Measurements from ENCODE around the gene OR52E4. TPM values are rescaled to one million over a fixed set of nuclear protein-coding genes. Genes with fewer than 3 reads are reported as not detected.

The OR52E4 gene
- polyA plus RNA-seq, 1 donor from 2014 or later, result not detected

GRCh38 chr11:5899534-5899933 is 19.1 kb downstream of the OR52E4 start:
- Mint-ChIP-seq H3K27me3 (no peaks in the 10 kb centered on the region), H3K9me3 (peaks cover 0 to 2% (median 0%) of the 10 kb centered on the region in 3 donors), H3K36me3 (no peaks in the 10 kb centered on the region), H3K27ac (no peak overlapping the region), H3K4me1 (no peaks in the 10 kb centered on the region), H3K4me3 (no peak overlapping the region)

GRCh38 chr11:5910540-5910939 is 30.1 kb downstream of the OR52E4 start:
- H3K27ac Mint-ChIP-seq, result no peak overlapping the region

GRCh38 chr11:5922749-5923426 is 42.5 kb downstream of the OR52E4 start:
- Mint-ChIP-seq H3K27ac (no peak overlapping the region), H3K36me3 (no peaks in the 10 kb centered on the region), H3K27me3 (no peaks in the 10 kb centered on the region), H3K4me3 (no peak overlapping the region), H3K4me1 (no peaks in the 10 kb centered on the region), H3K9me3 (peaks cover 0 to 12% (median 7%) of the 10 kb centered on the region in 3 donors)

More at GRCh38 chr11:5910540-5910939, 30.1 kb downstream of the OR52E4 start:
- H3K4me1 Mint-ChIP-seq, result peaks cover 0 to 2% (median 0%) of the 10 kb centered on the region in 3 donors
- no peaks in the 10 kb centered on the region for H3K36me3 Mint-ChIP-seq
- H3K9me3 Mint-ChIP-seq, result peaks cover 0 to 2% (median 1%) of the 10 kb centered on the region in 3 donors
- H3K27me3 Mint-ChIP-seq, result peaks cover 4% of the 10 kb centered on the region
- no peak overlapping the region for H3K4me3 Mint-ChIP-seq

GRCh38 chr11:5923427-5923776 is 43.0 kb downstream of the OR52E4 start:
- H3K27ac Mint-ChIP-seq, result no peak overlapping the region
- no peaks in the 10 kb centered on the region for H3K27me3 Mint-ChIP-seq
- no peak overlapping the region for H3K4me3 Mint-ChIP-seq
- no peaks in the 10 kb centered on the region for H3K36me3 Mint-ChIP-seq
- H3K9me3 Mint-ChIP-seq, result peaks cover 1 to 12% (median 11%) of the 10 kb centered on the region in 3 donors
- H3K4me1 Mint-ChIP-seq, result no peaks in the 10 kb centered on the region

- no peaks in the 10 kb centered on the region for H3K27me3 Mint-ChIP-seq
- no peak overlapping the region for H3K27ac Mint-ChIP-seq
- H3K4me3 Mint-ChIP-seq, result no peak overlapping the region
- no peaks in the 10 kb centered on the region for H3K4me1 Mint-ChIP-seq
- no peaks in the 10 kb centered on the region for H3K36me3 Mint-ChIP-seq
- peaks cover 2 to 12% (median 11%) of the 10 kb centered on the region in 3 donors for H3K9me3 Mint-ChIP-seq
These were observed 43.4 kb downstream of the OR52E4 start for GRCh38 chr11:5923794-5924193.

- H3K27me3 Mint-ChIP-seq, result peaks cover 2% of the 10 kb centered on the region
- H3K4me1 Mint-ChIP-seq, result no peaks in the 10 kb centered on the region
- H3K36me3 Mint-ChIP-seq, result no peaks in the 10 kb centered on the region
- peak overlapping the region in 1 of 3 donors; percentile 1 for H3K27ac Mint-ChIP-seq
- peaks cover 2 to 14% (median 12%) of the 10 kb centered on the region in 3 donors for H3K9me3 Mint-ChIP-seq
- no peak overlapping the region for H3K4me3 Mint-ChIP-seq
These were observed 47.8 kb downstream of the OR52E4 start for GRCh38 chr11:5928271-5928670.

- peaks cover 2% of the 10 kb centered on the region for H3K27me3 Mint-ChIP-seq
- H3K36me3 Mint-ChIP-seq, result no peaks in the 10 kb centered on the region
- H3K4me3 Mint-ChIP-seq, result no peak overlapping the region
- H3K4me1 Mint-ChIP-seq, result no peaks in the 10 kb centered on the region
- H3K27ac Mint-ChIP-seq, result no peak overlapping the region
- peaks cover 2 to 14% (median 9%) of the 10 kb centered on the region in 3 donors for H3K9me3 Mint-ChIP-seq
These were observed 48.4 kb downstream of the OR52E4 start for GRCh38 chr11:5928811-5929210.

GRCh38 chr11:5929571-5930368 is 49.3 kb downstream of the OR52E4 start:
- no peaks in the 10 kb centered on the region for H3K36me3 Mint-ChIP-seq
- H3K4me3 Mint-ChIP-seq, result no peak overlapping the region
- peaks cover 2% of the 10 kb centered on the region for H3K27me3 Mint-ChIP-seq
- peaks cover 2 to 14% (median 5%) of the 10 kb centered on the region in 3 donors for H3K9me3 Mint-ChIP-seq
- H3K27ac Mint-ChIP-seq, result no peak overlapping the region
- H3K4me1 Mint-ChIP-seq, result no peaks in the 10 kb centered on the region

- H3K4me1 Mint-ChIP-seq, result no peaks in the 10 kb centered on the region
- peaks cover 2% of the 10 kb centered on the region for H3K27me3 Mint-ChIP-seq
- H3K27ac Mint-ChIP-seq, result no peak overlapping the region
- peaks cover 0 to 11% (median 3%) of the 10 kb centered on the region in 3 donors for H3K9me3 Mint-ChIP-seq
- H3K36me3 Mint-ChIP-seq, result no peaks in the 10 kb centered on the region
- H3K4me3 Mint-ChIP-seq, result no peak overlapping the region
These were observed 50.2 kb downstream of the OR52E4 start for GRCh38 chr11:5930614-5931013.

- H3K4me1 Mint-ChIP-seq, result no peaks in the 10 kb centered on the region
- no peak overlapping the region for H3K4me3 Mint-ChIP-seq
- H3K27me3 Mint-ChIP-seq, result peaks cover 2% of the 10 kb centered on the region
- peaks cover 0 to 11% (median 3%) of the 10 kb centered on the region in 3 donors for H3K9me3 Mint-ChIP-seq
- H3K36me3 Mint-ChIP-seq, result no peaks in the 10 kb centered on the region
- peak overlapping the region in 1 of 3 donors; percentile 35 for H3K27ac Mint-ChIP-seq
These were observed 50.6 kb downstream of the OR52E4 start for GRCh38 chr11:5931061-5931460.

- H3K36me3 Mint-ChIP-seq, result no peaks in the 10 kb centered on the region
- H3K9me3 Mint-ChIP-seq, result peaks cover 0 to 18% (median 3%) of the 10 kb centered on the region in 3 donors
- peak overlapping the region in 1 of 4 donors; percentile 58 for H3K4me3 Mint-ChIP-seq
- H3K27ac Mint-ChIP-seq, result no peak overlapping the region
- H3K4me1 Mint-ChIP-seq, result no peaks in the 10 kb centered on the region
- peaks cover 2% of the 10 kb centered on the region for H3K27me3 Mint-ChIP-seq
These were observed 52.2 kb downstream of the OR52E4 start for GRCh38 chr11:5932671-5933070.

GRCh38 chr11:5933116-5933515 is 52.7 kb downstream of the OR52E4 start:
- H3K36me3 Mint-ChIP-seq, result no peaks in the 10 kb centered on the region
- H3K27me3 Mint-ChIP-seq, result peaks cover 2% of the 10 kb centered on the region
- H3K4me3 Mint-ChIP-seq, result no peak overlapping the region
- H3K27ac Mint-ChIP-seq, result no peak overlapping the region
- no peaks in the 10 kb centered on the region for H3K4me1 Mint-ChIP-seq
- H3K9me3 Mint-ChIP-seq, result peaks cover 0 to 17% (median 5%) of the 10 kb centered on the region in 3 donors

Other genes with a start within 250 kb of the OR52E4 start
- 4.5 TPM for gene TRIM5, start 195.6 kb upstream of the OR52E4 start, polyA plus RNA-seq
- gene TRIM22, start 190.8 kb upstream of the OR52E4 start, polyA plus RNA-seq, result 210 TPM
- not detected for gene OR56B1, start 144.2 kb upstream of the OR52E4 start, polyA plus RNA-seq
- 0.75 TPM for gene OR52N4, start 126.4 kb upstream of the OR52E4 start, polyA plus RNA-seq
- gene OR52N5, start 97.3 kb upstream of the OR52E4 start, polyA plus RNA-seq, result not detected
- not detected for gene OR52N1, start 89.4 kb upstream of the OR52E4 start, polyA plus RNA-seq
- not detected for gene OR52N2, start 71.7 kb upstream of the OR52E4 start, polyA plus RNA-seq
- not detected for gene OR52E6, start 38.7 kb upstream of the OR52E4 start, polyA plus RNA-seq
- gene OR52E8, start 22.9 kb upstream of the OR52E4 start, polyA plus RNA-seq, result not detected
- not detected for gene OR52E5, start 12.6 kb downstream of the OR52E4 start, polyA plus RNA-seq
- gene OR56A3, start 61.6 kb downstream of the OR52E4 start, polyA plus RNA-seq, result not detected
- not detected for gene OR56A5, start 87.9 kb downstream of the OR52E4 start, polyA plus RNA-seq
- not detected for gene OR52L1, start 106.4 kb downstream of the OR52E4 start, polyA plus RNA-seq
- gene OR56A4, start 126.3 kb downstream of the OR52E4 start, polyA plus RNA-seq, result not detected
- not detected for gene OR56A1, start 150.1 kb downstream of the OR52E4 start, polyA plus RNA-seq
- not detected for gene OR56B4, start 227.1 kb downstream of the OR52E4 start, polyA plus RNA-seq

Data from IgD-negative memory B cell (primary cell).